Stimulated activated naive CD8-positive, alpha-beta T cell treated with anti-CD3 and anti-CD28 coated beads, Interleukin-15, Interleukin-2, amounts not matched to agents 100 ng/mL and 50 ng/mL, for 24 hours (primary cell): Measurements from ENCODE around the gene NDUFA5.
"Not testable (repeated sequence)": the region's sequence is repeated elsewhere in the genome, so short reads cannot be mapped to it uniquely, and the experiment has no call there.

ENCODE experiments used
- H3K27ac Mint-ChIP-seq: one replicate; pipeline ENCODE4 v1.8.0; 2021; ENCODE audit warnings: mild to moderate bottlenecking, mixed read lengths
- H3K27me3 Mint-ChIP-seq: one replicate; pipeline ENCODE4 v1.8.0; 2021; ENCODE audit warnings: mixed read lengths
- H3K36me3 Mint-ChIP-seq: one replicate; pipeline ENCODE4 v1.8.0; 2021; ENCODE audit warnings: low read depth, mixed read lengths
- H3K4me1 Mint-ChIP-seq: one replicate; pipeline ENCODE4 v1.8.0; 2021; ENCODE audit warnings: low read depth, mixed read lengths
- H3K4me3 Mint-ChIP-seq: one replicate; pipeline ENCODE4 v1.8.0; 2021; ENCODE audit warnings: mild to moderate bottlenecking, mixed read lengths
- H3K9me3 Mint-ChIP-seq: one replicate; pipeline ENCODE4 v1.8.0; 2021; ENCODE audit warnings: mixed read lengths

The NDUFA5 gene

DNA sequence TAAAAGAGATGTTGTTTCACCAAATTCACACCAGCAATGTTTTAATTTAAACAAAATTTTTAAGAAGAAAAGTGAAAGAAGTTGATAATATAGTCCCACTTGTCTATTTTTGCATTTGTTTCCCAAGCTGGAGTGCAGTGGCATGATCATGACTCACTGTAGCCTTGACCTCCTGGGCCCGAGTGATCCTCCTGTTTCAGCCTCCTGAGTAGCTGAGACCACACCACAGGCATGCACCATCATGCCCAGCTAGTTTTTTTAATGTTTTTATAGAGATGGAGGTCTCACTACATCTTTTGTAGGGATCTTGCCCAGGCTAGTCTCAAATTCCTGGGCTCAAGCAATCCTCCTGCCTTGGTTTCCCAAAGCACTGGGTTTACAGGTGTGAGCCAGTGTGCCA, 14.1 kb upstream of the NDUFA5 start:
- Mint-ChIP-seq H3K4me1 (no peaks in the 10 kb centered on the region), H3K27me3 (peaks cover 4% of the 10 kb centered on the region), H3K4me3 (no peak overlapping the region), H3K36me3 (no peaks in the 10 kb centered on the region), H3K27ac (no peak overlapping the region), H3K9me3 (no peaks in the 10 kb centered on the region)

DNA sequence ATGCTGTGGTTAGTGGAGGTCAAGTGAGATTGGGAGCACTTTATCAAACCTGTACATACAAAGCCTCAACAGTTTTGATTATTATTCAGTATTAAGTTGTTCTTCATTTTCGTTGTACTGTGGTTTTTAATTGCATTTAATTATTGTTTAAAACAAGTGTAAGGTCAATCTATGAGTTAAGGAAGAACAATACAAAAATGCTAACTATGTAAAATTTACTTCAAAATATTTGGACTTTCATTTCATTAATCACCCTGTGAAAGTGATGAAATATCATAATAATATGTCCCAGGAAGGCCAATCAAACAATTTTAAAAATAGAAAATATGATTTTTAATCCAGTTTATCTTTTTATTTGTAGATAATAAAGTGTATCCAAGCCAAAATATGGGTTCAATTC, 13.6 kb upstream of the NDUFA5 start:
- H3K4me1 Mint-ChIP-seq, result no peaks in the 10 kb centered on the region
- H3K27me3 Mint-ChIP-seq, result peaks cover 3% of the 10 kb centered on the region
- H3K9me3 Mint-ChIP-seq, result no peaks in the 10 kb centered on the region
- H3K27ac Mint-ChIP-seq, result no peak overlapping the region
- no peak overlapping the region for H3K4me3 Mint-ChIP-seq
- H3K36me3 Mint-ChIP-seq, result no peaks in the 10 kb centered on the region

DNA sequence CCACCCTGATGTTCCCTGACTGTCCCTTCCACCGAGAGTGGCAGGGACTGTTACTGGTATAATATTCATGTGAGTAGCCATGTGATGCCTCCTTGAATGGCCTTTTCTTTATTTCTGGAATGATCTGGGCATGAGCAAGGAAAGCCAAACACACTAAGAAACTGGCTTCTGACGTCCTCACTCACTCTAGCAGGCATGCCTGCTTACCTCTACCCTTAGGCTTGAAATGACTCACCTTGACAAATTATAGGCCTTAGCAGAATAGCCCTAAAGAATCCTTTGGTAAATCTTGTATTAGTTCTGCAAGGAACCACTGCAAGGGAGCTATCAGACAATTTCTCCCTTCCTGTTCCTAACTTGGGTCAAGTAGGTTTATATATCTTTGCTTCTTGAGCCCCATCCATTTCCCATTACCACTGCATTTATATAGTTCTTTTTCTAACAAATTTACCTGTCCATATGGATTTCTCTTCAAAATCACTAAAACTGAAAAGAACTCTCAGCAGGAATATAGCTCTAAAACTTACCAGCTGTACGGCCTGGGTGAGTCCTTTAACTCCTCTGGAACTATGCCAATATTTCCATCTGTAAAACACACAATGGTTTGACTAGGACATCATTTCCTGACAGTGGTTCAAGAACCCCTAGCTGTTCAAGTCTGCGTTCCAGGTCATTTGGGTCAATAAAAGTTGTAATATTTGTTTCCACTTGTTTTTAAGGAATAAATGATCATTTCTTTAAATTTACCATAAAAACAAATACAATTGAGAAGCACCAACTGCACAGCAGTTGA, 13.0 kb upstream of the NDUFA5 start:
- H3K4me3 Mint-ChIP-seq, result no peak overlapping the region

DNA sequence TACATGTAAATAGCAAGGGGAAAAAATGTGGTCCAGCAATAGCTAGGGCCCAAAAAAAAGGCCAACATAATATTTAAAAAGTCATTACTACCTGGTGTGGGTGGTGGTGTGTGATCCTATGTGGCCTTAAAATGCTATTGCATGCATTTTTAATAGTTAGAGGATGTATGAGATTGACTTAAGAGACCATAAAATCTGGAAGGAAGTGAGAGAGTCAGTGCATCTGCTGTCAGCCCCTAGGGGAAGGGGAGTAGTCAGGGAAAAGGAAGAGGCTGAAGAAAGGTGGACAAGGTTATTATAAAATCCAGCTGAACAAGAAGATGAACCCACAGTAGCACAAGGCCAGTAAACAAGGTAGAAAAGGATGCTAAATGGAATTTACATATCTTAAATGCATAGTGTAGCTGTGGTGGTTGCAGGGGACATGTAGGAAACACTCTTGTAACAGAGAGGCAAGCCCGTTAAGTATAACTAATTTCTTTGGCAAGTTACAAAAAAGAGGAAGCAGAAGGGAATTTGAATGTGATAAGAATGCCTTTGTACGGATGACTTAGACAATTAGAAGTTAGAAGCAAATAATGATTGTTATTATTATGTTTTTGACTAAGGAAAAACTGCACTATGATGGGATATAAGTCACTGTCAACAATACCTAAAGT, 11.9 kb upstream of the NDUFA5 start:
- no peak overlapping the region for H3K4me3 Mint-ChIP-seq
- no peaks in the 10 kb centered on the region for H3K9me3 Mint-ChIP-seq
- H3K27me3 Mint-ChIP-seq, result no peaks in the 10 kb centered on the region
- no peak overlapping the region for H3K27ac Mint-ChIP-seq
- no peaks in the 10 kb centered on the region for H3K4me1 Mint-ChIP-seq
- H3K36me3 Mint-ChIP-seq, result no peaks in the 10 kb centered on the region

More for the DNA sequence above, 13.0 kb upstream of the NDUFA5 start:
- Mint-ChIP-seq H3K27me3 (no peaks in the 10 kb centered on the region), H3K27ac (no peak overlapping the region), H3K4me1 (no peaks in the 10 kb centered on the region), H3K9me3 (no peaks in the 10 kb centered on the region), H3K36me3 (no peaks in the 10 kb centered on the region)

DNA sequence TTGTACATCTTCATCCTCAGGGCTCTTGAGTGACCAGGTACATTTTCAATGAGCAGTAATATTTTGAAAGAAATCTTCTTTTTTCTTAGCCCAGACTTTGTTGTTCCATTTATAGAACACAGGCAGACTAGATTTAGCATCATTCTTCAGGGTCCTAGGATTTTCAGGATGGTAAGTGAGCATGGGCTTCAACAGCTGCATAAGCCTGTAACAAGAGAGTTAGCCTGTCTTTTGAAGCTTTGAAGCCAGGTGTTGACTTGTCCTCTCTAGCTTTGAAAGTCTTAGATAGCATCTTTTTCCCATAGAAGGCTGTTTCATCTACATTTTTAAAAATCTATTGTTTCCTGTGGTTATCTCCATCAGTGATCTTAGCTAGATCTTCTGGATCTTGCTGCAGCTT, 4.5 kb upstream of the NDUFA5 start:
- H3K27ac Mint-ChIP-seq, result no peak overlapping the region
- no peaks in the 10 kb centered on the region for H3K9me3 Mint-ChIP-seq
- no peaks in the 10 kb centered on the region for H3K4me1 Mint-ChIP-seq
- H3K4me3 Mint-ChIP-seq, result no peak overlapping the region
- no peaks in the 10 kb centered on the region for H3K36me3 Mint-ChIP-seq
- H3K27me3 Mint-ChIP-seq, result peaks cover 4% of the 10 kb centered on the region

DNA sequence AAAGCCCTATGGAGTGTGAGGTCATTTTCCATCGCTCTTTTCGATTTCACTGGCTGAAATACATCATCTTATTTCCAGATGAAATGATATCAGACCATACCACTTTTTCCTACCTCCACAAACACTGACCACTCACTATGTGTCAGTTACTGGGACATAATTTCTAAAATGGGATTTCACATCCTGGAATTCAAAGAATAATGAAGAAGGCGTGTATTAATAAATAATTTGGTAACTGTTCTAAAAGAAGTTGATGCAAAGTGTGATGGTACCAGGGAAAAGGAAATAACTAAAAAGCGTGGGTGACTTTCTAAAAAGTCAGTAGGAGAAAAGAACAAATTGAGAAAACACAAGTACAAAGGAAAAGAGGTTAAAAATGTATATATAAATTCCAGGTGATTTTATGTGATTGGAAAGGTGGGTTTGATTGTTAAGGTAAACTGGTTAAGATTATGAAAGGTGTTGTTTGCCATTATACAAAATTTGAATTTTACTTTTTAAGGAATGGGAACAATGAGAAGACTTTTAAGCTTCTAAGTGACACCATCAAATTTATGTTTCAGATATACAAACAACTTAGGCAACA, 764 bp upstream of the NDUFA5 start:
- Mint-ChIP-seq H3K27me3 (peaks cover 4% of the 10 kb centered on the region), H3K9me3 (no peaks in the 10 kb centered on the region), H3K36me3 (peaks cover 4% of the 10 kb centered on the region), H3K4me1 (peaks cover 4% of the 10 kb centered on the region), H3K4me3 (no peak overlapping the region), H3K27ac (no peak overlapping the region)

DNA sequence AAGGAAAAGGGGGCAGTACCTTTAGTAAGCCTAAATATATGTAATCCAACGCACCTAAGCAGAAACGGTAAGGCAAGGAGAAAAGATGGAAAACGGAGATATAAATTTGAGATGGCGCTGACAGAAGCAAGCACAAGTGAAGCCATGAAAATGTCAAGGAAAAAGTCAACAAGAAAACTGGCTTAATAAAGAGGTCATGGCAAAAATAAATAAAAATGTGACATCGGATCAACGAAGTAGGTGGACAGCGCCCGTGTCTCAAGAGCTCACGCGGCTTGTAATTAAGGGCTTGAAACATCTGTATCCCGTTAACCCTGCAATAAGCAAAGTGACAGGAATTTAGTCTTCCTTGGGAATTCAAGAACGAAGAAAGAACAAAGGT, 611 bp downstream of the NDUFA5 start:
- H3K36me3 Mint-ChIP-seq, result peaks cover 18% of the 10 kb centered on the region
- H3K27me3 Mint-ChIP-seq, result peaks cover 4% of the 10 kb centered on the region
- no peak overlapping the region for H3K27ac Mint-ChIP-seq
- H3K4me1 Mint-ChIP-seq, result peaks cover 11% of the 10 kb centered on the region
- H3K4me3 Mint-ChIP-seq, result no peak overlapping the region
- no peaks in the 10 kb centered on the region for H3K9me3 Mint-ChIP-seq

DNA sequence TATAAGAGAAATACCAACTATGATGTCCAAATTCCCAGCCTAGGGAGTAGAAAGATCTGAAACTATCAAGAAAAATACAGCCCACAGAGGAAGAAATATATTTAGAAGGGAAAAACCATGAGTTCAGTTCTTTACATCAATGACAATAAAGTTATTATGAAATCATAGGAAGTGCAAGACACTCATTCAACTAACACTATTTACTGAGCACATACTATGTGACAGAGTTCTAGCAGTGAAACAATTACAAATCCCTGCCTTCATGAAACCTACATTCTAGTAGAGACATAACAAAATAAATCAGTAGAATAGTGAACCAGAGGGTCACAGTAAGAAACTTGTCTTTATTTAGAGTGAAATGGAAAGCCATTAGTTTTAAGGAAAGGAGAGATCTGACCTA, 2.1 kb downstream of the NDUFA5 start:
- no peak overlapping the region for H3K4me3 Mint-ChIP-seq

DNA sequence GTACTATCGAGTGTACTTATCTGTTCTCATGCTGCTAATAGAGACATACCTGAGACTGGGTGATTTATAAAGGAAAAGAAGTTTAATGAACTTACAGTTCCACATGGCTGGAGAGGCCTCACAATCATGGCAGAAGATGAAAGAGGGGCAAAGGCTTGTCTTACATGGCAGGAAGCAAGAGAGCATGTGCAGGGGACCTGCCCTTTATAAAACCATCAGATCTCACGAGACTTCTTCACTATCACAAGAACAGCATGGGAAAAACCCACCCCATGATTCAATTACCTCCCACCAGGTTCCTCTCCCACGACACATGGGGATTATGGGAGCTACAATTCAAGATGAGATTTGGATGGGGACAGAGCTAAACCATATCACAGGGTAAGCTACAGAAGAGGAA, 4.5 kb downstream of the NDUFA5 start:
- peaks cover 48% of the 10 kb centered on the region for H3K36me3 Mint-ChIP-seq
- H3K4me3 Mint-ChIP-seq, result no peak overlapping the region
- H3K4me1 Mint-ChIP-seq, result peaks cover 22% of the 10 kb centered on the region
- H3K27ac Mint-ChIP-seq, result no peak overlapping the region
- H3K27me3 Mint-ChIP-seq, result no peaks in the 10 kb centered on the region
- H3K9me3 Mint-ChIP-seq, result no peaks in the 10 kb centered on the region

More for the DNA sequence above, 2.1 kb downstream of the NDUFA5 start:
- H3K27ac Mint-ChIP-seq, result no peak overlapping the region
- H3K9me3 Mint-ChIP-seq, result no peaks in the 10 kb centered on the region
- no peaks in the 10 kb centered on the region for H3K27me3 Mint-ChIP-seq
- H3K36me3 Mint-ChIP-seq, result peaks cover 24% of the 10 kb centered on the region
- H3K4me1 Mint-ChIP-seq, result peaks cover 11% of the 10 kb centered on the region

DNA sequence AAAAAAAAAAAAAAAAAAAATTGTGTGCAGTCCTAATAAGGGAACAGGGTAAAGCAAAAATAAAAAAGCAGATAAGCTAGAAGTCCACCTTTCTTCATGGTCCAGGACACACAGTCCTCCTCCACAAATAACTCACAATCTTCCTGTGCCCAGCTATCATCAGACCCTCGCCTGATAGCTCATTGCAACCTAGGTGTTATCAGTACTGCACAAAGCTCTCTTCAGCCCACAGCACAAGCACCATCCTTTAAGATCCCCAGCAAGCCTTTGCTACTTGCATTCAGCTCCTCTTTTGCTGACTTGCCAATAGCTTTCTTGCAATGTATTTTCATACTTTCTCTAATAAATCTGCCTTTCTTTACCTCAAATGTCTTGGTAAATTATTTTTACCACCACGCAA, 5.0 kb downstream of the NDUFA5 start:
- Mint-ChIP-seq H3K9me3 (no peaks in the 10 kb centered on the region), H3K27me3 (no peaks in the 10 kb centered on the region), H3K27ac (no peak overlapping the region), H3K36me3 (peaks cover 52% of the 10 kb centered on the region), H3K4me3 (no peak overlapping the region), H3K4me1 (peaks cover 25% of the 10 kb centered on the region)

DNA sequence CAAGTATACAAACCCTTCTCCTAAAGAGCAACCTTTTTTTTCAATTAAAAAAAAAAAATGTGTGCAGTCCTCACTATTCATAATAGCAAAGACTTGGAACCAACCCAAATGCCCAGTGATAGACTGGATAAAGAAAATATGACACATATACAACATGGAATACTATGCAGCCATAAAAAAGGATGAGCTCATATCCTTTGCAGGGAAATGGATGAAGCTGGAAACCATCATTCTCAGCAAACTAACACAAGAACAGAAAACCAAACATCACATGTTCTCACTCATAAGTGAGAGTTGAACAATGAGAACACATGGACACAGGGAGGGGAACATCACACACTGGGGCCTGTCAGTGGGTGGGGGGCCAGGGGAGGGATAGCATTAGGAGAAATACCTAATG, 5.5 kb downstream of the NDUFA5 start:
- H3K27ac Mint-ChIP-seq, H3K4me3 Mint-ChIP-seq, H3K27me3 Mint-ChIP-seq, H3K9me3 Mint-ChIP-seq: not testable (repeated sequence)
- peaks cover 30% of the 10 kb centered on the region for H3K4me1 Mint-ChIP-seq
- peaks cover 57% of the 10 kb centered on the region for H3K36me3 Mint-ChIP-seq

DNA sequence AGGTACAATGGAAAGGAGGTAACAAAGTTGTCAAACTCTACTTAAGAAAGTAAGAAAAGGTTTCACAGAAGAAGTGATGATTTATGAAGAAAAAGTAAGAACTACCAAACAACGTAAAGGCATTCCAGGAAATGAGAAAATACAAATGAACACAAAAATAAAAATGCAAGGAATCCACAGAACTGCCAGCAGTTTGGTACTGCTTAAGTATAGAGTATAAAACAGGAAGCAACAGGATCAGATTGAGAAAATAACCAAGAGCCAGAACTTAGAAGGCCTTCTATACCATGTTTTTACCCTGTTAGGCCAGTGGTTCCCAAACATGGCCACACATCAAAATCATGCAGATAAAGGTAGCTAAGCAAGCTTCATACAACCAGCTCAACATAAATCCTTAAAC, 9.2 kb downstream of the NDUFA5 start:
- peaks cover 61% of the 10 kb centered on the region for H3K36me3 Mint-ChIP-seq
- H3K9me3 Mint-ChIP-seq, result no peaks in the 10 kb centered on the region
- H3K27me3 Mint-ChIP-seq, result no peaks in the 10 kb centered on the region
- no peak overlapping the region for H3K27ac Mint-ChIP-seq
- H3K4me3 Mint-ChIP-seq, result no peak overlapping the region
- H3K4me1 Mint-ChIP-seq, result peaks cover 33% of the 10 kb centered on the region

DNA sequence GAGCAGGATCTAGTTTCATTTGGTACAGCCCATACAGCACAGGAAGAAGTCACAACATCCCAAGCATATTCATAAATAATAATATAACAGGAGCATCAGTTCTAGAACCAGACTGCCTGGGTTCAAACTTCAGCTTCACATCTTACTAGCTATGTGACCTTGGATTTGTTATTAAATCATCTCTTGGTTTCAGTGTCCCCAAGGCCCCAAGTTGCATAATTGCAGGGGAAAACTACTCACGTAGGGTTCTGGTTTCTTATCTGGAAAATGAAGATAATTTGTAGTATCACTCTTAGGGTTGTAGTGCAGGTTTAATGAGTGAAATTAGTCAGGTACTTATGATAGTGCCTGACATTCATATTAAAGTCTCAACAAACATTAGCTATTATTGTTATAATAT, 17.7 kb downstream of the NDUFA5 start:
- H3K27me3 Mint-ChIP-seq, result no peaks in the 10 kb centered on the region
- H3K4me3 Mint-ChIP-seq, result no peak overlapping the region
- H3K4me1 Mint-ChIP-seq, result peaks cover 16% of the 10 kb centered on the region
- no peak overlapping the region for H3K27ac Mint-ChIP-seq
- no peaks in the 10 kb centered on the region for H3K9me3 Mint-ChIP-seq
- H3K36me3 Mint-ChIP-seq, result peaks cover 12% of the 10 kb centered on the region

DNA sequence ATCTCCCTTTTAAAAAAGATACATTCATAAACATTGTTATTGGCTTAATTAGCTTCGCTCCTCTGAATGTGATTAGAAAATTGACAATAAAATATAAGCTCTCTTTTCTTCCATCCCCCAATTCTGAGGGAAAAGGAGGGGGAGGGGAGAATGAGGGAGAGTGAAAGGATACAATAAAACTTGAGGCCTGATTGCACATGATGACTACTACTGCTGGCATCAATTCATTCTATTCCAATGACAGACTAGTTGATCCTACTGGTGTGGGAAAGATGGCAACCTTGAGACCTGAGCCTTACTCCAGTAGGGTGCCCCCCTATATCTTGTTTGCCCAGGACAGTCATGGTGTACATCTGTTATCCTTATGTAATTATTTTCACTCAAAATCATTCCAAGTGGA, 18.7 kb downstream of the NDUFA5 start:
- no peak overlapping the region for H3K4me3 Mint-ChIP-seq
- H3K27me3 Mint-ChIP-seq, result peaks cover 3% of the 10 kb centered on the region
- no peak overlapping the region for H3K27ac Mint-ChIP-seq
- H3K36me3 Mint-ChIP-seq, result peaks cover 12% of the 10 kb centered on the region
- no peaks in the 10 kb centered on the region for H3K9me3 Mint-ChIP-seq
- H3K4me1 Mint-ChIP-seq, result peaks cover 22% of the 10 kb centered on the region

DNA sequence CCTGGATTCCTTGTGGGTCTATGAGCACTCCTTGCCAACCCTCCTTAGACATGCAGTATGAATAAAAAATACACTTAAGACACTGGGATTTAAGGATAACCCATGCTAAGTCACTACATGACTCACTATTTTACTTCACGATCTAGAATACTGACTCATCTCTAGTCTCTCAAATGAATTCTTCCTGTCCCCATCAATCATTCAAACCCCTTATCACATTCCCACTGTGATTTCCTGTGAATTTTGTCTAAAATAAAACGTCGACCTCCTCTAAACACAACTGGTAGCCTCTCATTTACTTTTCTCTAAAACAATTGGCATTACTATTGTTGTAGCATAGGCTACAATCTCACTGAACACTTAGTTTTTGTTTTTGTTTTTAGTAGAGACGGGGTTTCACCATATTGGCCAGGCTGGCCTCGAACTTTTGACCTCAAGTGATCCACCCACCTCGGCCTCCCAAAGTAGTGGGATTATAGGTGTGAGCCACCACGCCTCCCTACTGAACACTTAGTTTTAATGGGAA, 19.4 kb downstream of the NDUFA5 start:
- H3K27ac Mint-ChIP-seq, result no peak overlapping the region
- H3K9me3 Mint-ChIP-seq, result no peaks in the 10 kb centered on the region
- peaks cover 29% of the 10 kb centered on the region for H3K4me1 Mint-ChIP-seq
- H3K4me3 Mint-ChIP-seq, result no peak overlapping the region
- H3K36me3 Mint-ChIP-seq, result peaks cover 11% of the 10 kb centered on the region
- H3K27me3 Mint-ChIP-seq, result peaks cover 9% of the 10 kb centered on the region
